Suppressor macrophage treated with lipopolysaccharide for 1 hour (primary cell): ENCODE measurements around the gene CUL3.
"Not testable (repeated sequence)": the region's sequence is repeated elsewhere in the genome, so short reads cannot be mapped to it uniquely, and the experiment has no call there.

ENCODE experiments used
- DNase-seq, 3 donors: peaks; one replicate each; pipeline ENCODE4 v3.0.0-alpha.2; 2020 to 2022

The CUL3 gene

DNA sequence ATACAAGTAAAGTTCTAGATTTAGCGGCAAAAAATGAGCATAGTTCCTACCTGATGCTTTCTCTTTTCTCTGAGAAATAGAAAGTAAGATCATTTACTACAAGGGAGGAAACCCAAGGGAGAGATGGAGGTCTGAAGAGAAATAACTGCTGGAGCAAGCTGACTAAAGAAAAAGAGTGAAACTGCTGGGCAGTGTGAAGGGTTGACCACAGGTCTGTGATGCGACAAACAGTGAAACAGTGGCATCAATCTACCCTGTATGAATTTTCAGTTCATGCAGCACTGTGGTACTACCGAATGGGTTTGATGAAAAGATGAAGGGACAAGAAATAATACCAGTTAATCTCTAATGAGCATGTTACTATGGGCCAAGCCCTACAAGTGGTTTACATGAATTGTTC is 52.2 kb downstream of the CUL3 start:
- DNase-seq, result no peak

DNA sequence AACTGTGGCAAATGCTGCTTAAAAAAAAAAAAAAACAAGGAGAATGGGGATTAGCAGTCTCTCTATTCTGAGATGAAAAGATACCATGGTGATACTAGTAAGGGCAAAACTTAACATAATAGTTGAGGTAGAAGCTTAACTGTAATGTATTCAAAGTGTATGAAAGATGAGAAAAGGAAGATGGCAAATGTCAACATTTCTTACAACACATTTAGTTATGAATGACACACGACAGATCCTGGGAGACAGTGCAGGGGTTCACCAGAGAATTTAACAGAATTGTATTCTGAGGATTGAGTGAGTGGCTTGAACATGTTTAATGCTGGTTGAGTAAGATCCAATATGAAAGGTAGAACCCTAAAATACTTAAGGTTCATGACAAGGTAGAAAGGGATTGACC is 52.7 kb downstream of the CUL3 start:
- no peak for DNase-seq

GRCh38 chr2:224528171-224528570 is 57.0 kb downstream of the CUL3 start:
- no peak for DNase-seq

DNA sequence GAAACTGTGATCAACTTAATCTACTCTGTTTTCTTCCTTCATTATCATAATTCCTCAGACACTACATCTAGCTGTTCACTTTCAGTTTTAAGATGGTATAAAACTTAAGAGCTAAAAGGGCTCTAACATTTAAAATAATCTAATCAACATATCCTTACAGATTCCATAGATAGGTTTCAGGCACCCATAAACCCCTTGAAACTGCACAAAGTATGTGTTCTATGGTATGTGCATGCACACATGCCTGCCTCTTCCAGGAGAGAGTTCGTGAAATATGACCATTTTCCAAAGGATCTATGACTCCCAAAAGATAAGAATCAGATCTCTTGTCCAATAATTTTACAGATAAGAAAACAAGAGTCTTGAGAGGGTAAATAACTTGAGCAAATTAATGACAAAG is 59.4 kb downstream of the CUL3 start:
- DNase-seq, result no peak

DNA sequence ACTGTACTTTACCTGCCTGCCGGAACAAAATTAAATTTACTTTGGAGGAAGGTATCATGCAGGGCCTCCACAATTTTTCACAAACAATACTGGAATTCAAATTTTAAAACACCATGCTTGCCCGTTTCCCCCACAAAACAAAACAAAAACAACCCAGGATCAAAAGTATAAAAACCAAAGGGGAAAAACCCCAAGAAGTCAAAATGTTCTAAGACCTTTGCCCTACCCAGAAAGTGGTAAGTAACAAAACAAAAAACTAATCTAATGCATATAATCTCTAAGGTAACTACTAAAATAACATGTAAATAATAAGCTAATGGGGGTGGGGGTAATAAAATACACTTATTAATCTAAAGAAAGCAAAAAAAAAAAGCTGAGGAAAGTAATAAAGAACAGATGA is 60.5 kb downstream of the CUL3 start:
- no peak for DNase-seq

- DNase-seq, result peak in 2 of 3 donors; percentile 24 to 45
Observed at GRCh38 chr2:224523626-224524577, 61.3 kb downstream of the CUL3 start.

- DNase-seq, result not testable (repeated sequence)
Observed at GRCh38 chr2:224522483-224522882, 62.7 kb downstream of the CUL3 start.

DNA sequence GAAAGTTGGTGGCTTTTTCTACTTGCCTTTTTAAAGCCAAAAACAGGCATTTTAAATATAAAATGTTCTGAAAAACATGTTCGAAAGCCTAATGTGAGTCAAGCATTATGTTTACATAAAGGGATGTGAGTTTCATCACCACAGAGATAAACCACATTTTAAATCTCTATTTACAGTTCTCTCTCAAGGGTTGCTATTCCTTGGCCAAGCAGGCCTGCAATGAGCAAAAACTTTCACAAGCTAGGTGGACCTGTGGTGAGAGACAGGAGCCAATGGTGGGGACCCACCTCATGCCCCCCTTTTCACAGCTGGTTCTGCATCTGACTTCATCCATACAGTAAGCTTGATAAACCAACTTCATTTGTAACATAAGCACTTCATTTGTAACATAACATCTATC is 65.1 kb downstream of the CUL3 start:
- peak in 1 of 3 donors; percentile 22 for DNase-seq

DNA sequence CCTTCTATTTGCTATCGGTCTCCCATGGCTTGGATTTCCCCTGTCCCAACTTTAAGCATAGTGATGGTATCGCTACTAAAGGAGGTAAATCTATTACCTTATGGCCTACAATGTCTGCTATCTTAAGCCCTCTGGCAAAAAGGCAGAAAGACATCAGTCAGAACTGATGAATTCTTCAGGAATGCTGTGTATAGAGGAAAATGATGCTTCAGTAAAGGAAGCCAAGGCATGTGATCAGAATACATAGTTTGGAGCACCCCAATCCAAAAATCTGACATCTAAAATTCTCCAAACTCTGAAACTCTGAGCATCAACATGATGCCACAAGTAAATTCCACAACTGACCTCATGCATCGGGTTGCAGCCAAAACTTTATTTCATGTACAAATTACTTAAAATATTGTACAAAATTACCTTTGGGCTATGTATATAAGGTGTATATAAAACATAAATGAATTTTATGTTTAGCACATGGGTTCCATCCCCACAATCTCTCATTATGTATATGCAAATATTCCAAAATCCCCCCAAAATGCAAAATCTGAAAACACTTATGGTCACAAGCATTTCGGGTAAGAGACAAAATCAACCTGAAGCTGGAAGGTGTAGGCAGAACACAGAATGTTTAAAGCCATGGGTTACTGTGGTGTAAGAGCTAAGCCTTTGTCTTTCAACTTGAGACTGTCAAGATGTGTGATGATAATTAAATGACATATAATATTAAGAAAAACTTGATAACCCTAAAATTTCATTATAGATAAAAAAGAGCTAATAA is 66.2 kb downstream of the CUL3 start:
- no peak for DNase-seq

DNA sequence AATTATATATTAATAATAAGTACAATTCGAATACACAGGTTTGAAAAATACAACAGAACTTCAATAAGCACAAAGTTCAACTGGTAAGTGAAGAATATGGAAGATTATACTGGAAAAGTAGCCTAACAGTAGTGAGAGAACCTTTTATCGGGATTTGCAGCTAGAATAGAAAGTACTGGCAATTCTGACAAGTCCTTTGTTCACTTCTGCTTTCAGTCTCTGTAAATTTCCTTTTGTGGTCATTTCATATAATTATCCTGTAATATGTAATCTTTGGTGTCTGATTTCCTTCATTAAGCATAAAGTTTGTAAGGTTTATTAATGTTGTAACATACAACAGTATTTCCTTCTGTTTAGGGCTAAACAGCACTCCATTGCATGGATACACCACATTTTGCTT is 67.2 kb downstream of the CUL3 start:
- DNase-seq, result peak; percentile 22 to 71 (median 67)

- not testable (repeated sequence) for DNase-seq
Observed at GRCh38 chr2:224516393-224516792, 68.8 kb downstream of the CUL3 start.

DNA sequence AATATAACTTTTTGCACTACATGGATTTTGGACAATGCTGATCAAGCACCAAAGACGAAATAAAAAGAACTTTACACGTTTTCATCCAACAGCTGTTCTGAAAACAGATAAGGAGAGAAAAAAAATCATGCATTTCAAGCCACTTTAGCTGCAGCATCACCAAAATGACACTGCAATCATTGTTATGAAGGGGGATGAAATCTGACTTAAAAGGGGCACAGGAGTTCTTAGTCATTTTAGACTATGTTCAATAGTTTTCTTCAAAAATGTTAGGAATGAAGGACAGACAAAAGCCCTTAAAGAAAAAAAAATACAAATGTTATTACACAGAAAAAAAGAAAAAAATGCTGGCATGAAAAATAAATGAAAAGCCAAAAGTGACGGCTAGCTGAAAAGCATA is 71.2 kb downstream of the CUL3 start:
- no peak for DNase-seq

DNA sequence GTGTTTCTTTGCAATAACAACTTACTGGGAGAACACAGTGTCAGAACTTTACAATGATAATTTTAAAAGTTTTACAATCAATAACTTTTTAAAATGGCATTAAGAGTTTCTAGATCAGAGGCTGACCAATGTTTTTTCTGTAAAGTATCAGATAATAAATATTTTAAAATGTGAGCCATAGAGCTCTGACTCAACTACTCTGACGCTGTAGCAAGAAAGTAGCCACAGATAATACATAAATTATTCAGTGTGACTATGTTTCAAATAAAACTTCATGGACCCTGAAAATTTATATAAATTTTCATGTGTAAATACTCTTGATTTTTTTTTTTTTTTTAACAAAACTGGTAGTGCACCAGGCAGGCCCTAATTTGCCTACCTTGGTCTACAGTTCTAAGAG is 77.4 kb downstream of the CUL3 start:
- no peak for DNase-seq

DNA sequence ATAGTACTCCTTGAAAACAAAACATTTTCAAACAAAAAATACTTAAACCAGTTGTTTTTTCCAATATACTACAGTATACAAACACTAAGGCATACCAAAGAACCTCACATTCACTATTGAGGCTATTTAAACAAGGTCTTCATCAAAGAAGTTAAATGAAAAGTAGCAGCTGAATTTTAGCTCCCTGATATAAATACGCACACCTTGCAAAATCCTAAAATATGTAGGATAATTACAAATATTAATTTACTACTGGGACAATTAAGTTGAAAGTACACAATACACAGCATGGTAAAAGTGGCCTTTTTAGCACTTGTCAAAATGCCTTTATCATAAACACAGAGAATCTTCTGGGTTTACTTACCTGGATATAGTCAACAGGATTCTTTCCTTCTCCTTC is 78.7 kb downstream of the CUL3 start:
- DNase-seq, result no peak

DNA sequence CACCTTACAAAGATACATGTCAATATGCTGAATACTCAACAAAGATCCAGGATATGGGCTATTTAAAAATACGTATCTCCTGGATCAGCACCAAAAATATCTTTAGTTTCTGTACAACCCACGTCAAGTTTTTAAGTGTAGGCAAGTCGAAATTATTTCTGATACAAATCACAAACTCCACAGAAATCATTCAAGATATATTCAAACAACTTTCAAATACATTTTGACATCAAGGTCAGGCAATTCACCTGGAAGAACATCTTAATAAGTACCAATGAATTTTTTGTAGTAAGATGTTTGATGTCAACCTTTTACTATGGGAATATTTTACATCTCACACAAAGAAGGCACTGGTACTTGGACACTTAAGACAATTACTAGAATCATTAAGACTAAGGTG is 86.2 kb downstream of the CUL3 start:
- no peak for DNase-seq

DNA sequence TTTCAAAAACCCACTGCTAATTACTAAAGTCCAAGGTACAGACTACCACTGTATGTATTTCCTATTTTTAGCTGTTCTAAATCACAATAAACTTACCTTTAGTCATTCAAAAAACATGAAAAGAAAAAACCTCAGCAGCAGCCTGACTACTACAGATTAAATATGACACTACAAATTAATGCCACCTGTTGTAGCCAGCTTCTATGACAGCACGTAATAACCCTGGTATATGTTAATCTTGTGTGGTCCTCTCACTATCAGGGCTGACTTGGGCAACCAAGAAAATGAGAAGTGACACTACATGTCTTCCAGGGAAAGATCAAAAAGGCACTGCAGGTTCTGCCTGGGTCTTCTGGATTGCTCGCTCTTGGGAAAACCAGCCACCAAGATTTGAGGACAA is 92.6 kb downstream of the CUL3 start:
- no peak for DNase-seq

DNA sequence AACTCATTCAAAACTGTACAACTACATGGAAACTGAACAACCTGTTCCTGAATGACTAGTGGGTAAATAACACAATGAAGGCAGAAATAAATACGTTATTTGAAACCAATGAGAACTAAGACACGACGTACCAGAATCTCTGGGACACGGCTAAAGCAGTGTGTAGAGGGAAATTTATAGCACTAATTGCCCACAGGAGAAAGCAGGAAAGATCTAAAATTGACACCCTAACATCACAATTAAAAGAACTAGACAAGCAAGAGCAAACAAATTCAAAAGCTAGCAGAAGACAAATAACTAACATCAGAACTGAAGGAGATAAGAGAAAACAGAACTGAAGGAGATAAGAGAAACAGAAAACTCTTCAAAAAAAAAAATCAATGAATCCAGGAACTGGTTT is 97.2 kb downstream of the CUL3 start:
- not testable (repeated sequence) for DNase-seq

DNA sequence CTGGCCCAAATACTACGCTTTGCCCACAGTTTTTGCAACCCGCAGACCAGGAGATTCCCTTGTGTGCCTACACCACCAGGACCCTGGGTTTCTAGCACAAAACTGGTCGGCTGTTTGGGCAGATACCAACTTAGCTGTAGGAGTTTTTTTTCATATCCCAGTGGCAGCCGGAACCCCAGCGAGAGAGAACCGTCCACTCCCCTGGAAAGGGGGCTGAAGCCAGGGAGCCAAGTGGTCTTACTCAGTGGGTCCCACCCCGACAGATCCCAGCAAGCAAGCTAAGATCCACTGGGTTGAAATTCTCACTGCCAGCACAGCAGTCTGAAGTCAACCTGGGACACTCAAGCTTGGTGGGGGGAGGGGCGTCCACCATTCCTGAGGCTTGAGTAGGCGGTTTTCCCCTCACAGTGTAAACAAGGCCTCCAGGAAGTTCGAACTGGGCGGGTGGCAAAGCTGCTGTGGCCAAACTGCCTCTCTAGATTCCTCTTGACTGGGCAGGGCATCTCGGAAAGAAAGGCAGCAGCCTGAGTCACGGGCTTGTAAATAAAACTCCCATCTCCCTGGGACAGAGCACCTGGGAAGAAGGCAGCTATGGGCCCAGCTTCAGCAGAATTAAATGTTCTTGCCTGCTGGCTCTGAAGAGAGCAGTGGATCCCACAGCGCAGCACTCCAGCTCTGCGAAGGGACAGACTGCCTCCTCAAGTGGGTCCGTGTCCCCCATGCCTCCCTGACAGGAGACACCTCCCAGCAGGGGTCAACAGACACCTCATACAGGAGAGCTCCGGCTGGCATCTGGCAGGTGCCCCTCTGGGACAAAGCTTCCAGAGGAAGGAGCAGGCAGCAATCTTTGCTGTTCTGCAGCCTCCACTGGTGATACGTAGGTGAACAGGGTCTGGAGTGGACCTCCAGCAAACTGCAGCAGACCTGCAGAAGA is 99.8 kb downstream of the CUL3 start:
- DNase-seq, result not testable (repeated sequence)

DNA sequence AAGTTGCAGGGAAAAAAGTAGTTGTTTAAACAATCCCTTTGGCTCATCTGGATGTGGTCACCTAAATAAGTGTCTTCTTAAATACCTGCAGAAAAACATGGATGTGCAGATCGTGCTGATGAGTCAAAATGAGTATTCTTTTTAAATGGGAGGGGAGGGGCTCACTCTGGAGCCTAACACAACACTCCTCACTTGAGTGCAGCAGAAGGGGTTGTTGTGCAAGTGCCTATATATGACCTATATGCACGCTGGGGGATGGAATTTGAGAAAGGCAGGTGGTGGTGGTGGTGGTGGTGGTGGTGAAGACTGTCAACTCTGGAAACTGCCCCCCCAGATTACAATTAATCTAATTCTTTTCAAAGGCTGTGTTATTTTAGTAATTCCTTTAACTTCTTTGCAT is 105.3 kb downstream of the CUL3 start:
- DNase-seq, result no peak

DNA sequence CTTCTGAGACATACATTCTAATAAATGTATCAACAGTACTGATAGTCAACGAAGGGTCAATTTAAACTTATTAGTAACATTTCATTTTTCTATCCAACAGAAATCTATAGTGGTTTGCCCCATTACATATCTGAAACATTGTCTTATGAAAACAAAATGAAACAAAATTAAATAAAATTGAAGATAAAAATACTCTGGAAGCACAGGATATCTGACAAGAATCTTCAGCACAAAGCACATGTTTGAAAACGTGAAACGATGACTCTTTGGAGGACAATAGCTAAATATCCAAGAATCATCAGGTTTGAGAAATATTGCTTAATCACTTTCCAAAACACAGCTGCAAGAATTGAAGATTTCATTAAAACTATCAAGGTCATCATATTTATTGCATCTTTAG is 112.3 kb downstream of the CUL3 start:
- DNase-seq, result no peak

- DNase-seq, result no peak
Observed at GRCh38 chr2:224472137-224472536, 113.0 kb downstream of the CUL3 start.

DNA sequence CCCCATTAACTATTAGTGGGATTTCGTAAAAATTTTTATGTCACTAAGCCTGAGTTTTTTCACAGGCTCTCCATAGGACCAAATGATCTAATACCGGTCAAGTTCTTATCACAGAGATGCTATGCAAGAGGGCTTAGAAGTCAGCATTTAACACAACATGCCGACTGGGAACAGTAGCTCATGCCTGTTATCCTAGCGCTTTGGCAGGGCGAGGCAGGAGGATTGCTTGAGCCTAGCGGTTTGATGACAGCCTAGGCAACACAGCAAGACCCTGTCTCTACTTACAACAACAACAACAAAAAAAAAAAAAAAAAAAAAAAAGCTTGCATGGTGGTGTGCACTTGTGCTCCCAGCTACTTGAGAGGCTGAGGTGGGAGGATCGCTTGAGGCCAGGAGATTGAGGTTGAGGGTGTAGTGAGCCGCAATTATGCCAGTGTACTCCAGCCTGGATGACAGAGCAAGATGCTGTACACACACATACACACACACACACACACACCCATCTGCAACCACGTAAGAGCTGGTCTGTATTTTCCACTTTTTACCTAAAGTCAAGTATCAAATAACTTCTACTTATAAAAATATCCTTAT is 115.7 kb downstream of the CUL3 start:
- DNase-seq, result no peak
